K562 (cell line): ENCODE results near the gene ADAMTS2. TPM values are rescaled to one million over a fixed set of nuclear protein-coding genes. Genes with fewer than 3 reads are reported as not detected.

Source experiments
- ATAC-seq: fragments of 200-7000 bp; cut with Tn5 transposase; 3 replicates; pipeline ENCODE4 v1.9.1; 2020; ENCODE audit warnings: moderate library complexity
- BruUV-seq: library from RNA; stranded (reverse); fragments of 400-500 nt; replicated peaks from 2 replicates; lab custom pipeline; 2021; lab: Mats Ljungman, UMichigan
- CTCF ChIA-PET: fragments of 300-600 bp; formaldehyde crosslinking; extraction: SDS; loops from one replicate; lab custom pipeline; 2021; ENCODE audit warnings: low intra/inter-chr PET ratio; lab: Yijun Ruan, JAX
- POLR2A ChIA-PET: fragments of 300-600, 350-650 bp; sonication (Branson Sonifier 250); formaldehyde crosslinking; extraction: SDS; loops from one replicate; lab custom pipeline; 2021; ENCODE audit warnings: antibody characterized with exemption, inconsistent platforms; lab: Yijun Ruan, JAX
- DNase-seq, 4 experiments: peaks; one replicate each; pipeline versions ENCODE4 v3.0.0 to v3.0.0-alpha.2; 2011 to 2018; ENCODE audit warnings: low spot score in 3 of 4, mixed read lengths in 3 of 4; ENCODE audit errors: extremely low read depth in 1 of 4
- FAIRE-seq: peaks from 2 replicates; lab custom pipeline; 2011; peaks lifted over from hg19 to GRCh38; lab: Jason Lieb, UNC
- H2AFZ ChIP-seq: 2 replicates; pipeline ENCODE4 v1.6.0; 2011; ENCODE audit warnings: low read depth, low read length, control low read depth, inconsistent platforms
- H3K27ac ChIP-seq: fragments of 200-600 bp; 3 replicates; pipeline ENCODE4 v1.8.0; 2011; ENCODE audit warnings: low read depth, mild to moderate bottlenecking, control low read depth, inconsistent platforms, low read length, moderate library complexity, mixed read lengths; ENCODE audit errors: extremely low read depth
- H3K27me3 ChIP-seq, 2 experiments: fragments of 300-600 bp in 1 of 2; 2 replicates in 1 of 2; 3 replicates in 1 of 2; pipeline versions ENCODE4 v1.6.0 to v1.8.0; 2011; ENCODE audit warnings: inconsistent platforms in 2 of 2, low read length in 2 of 2, mild to moderate bottlenecking in 1 of 2, mixed read lengths in 1 of 2, moderate library complexity in 1 of 2; ENCODE audit not compliant: control insufficient read depth in 2 of 2, insufficient read depth in 2 of 2
- H3K36me3 ChIP-seq: fragments of 300-600 bp; 3 replicates; pipeline ENCODE4 v1.8.0; 2011; ENCODE audit warnings: mild to moderate bottlenecking, low read length, inconsistent platforms; ENCODE audit not compliant: control insufficient read depth, insufficient read depth
- H3K4me1 ChIP-seq, 2 experiments: fragments of 200-600 bp in 1 of 2; replicated peaks in 1 of 2; 2 replicates in 1 of 2; 3 replicates in 1 of 2; pipeline versions ENCODE4 v1.5.1 to v1.8.0; 2011; ENCODE audit warnings: inconsistent platforms in 2 of 2, low read length in 2 of 2, mild to moderate bottlenecking in 1 of 2, mixed read lengths in 1 of 2, moderate library complexity in 1 of 2; ENCODE audit not compliant: control insufficient read depth in 2 of 2, insufficient read depth in 2 of 2
- H3K4me2 ChIP-seq: 2 replicates; pipeline ENCODE4 v1.6.1; 2011; ENCODE audit warnings: low read length, control low read depth, inconsistent platforms, mixed read lengths; ENCODE audit not compliant: insufficient read depth
- H3K4me3 ChIP-seq: fragments of 200-600 bp; sonication (generic), shearing (Covaris generic); 2 replicates; pipeline ENCODE4 v1.5.1; 2016; ENCODE audit warnings: control low read depth, inconsistent platforms
- H3K79me2 ChIP-seq: fragments of 200-600 bp; 3 replicates; pipeline ENCODE4 v1.8.0; 2011; ENCODE audit warnings: low read length, inconsistent platforms; ENCODE audit not compliant: control insufficient read depth, insufficient read depth
- H3K9ac ChIP-seq, 2 experiments: 2 replicates each; pipeline versions ENCODE4 v1.6.0 to v1.6.1; 2011; ENCODE audit warnings: low read depth in 2 of 2, low read length in 2 of 2, control low read depth in 1 of 2, inconsistent platforms in 1 of 2, mild to moderate bottlenecking in 1 of 2, mixed read lengths in 1 of 2; ENCODE audit not compliant: insufficient read depth in 1 of 2
- H3K9me1 ChIP-seq: one replicate; pipeline ENCODE4 v1.6.0; 2011; ENCODE audit warnings: inconsistent platforms, mild to moderate bottlenecking, low read length, moderate library complexity; ENCODE audit not compliant: control insufficient read depth, insufficient read depth
- H3K9me3 ChIP-seq: replicated peaks from 2 replicates; pipeline ENCODE4 v1.5.1; 2011; ENCODE audit warnings: low read depth, low read length, inconsistent platforms; ENCODE audit not compliant: control insufficient read depth, insufficient read depth
- H4K20me1 ChIP-seq: replicated peaks from 2 replicates; pipeline ENCODE4 v1.6.1; 2011; ENCODE audit warnings: low read length, inconsistent platforms, mixed read lengths; ENCODE audit not compliant: control insufficient read depth, insufficient read depth
- CEBPZ ChIP-seq: fragments of 150-350 bp; IDR thresholded peaks from 2 replicates; pipeline ENCODE4 v1.6.1; 2014; ENCODE audit warnings: low read depth, mild to moderate bottlenecking, low read length, borderline replicate concordance
- CHD2 ChIP-seq: IDR thresholded peaks from 2 replicates; pipeline ENCODE4 v1.6.1; 2011; ENCODE audit warnings: low read depth, low read length
- HNRNPK ChIP-seq: fragments of 200-400 bp; formaldehyde crosslinking; IDR thresholded peaks from one replicate; pipeline ENCODE4 v1.6.1; 2018; ENCODE audit warnings: mild to moderate bottlenecking, low read depth, low read length; ENCODE audit not compliant: poor library complexity, severe bottlenecking
- LARP7 ChIP-seq: fragments of 450-650 bp; IDR thresholded peaks from 2 replicates; pipeline ENCODE4 v1.6.1; 2016
- MAFK ChIP-seq: IDR thresholded peaks from 2 replicates; pipeline ENCODE4 v1.6.1; 2011; ENCODE audit warnings: low read length, improper control_type of control experiment
- NR1H2 ChIP-seq: sonication (generic); formaldehyde crosslinking; IDR thresholded peaks from 2 replicates; pipeline ENCODE4 v1.4.0; 2020; ENCODE audit warnings: mild to moderate bottlenecking, missing genetic modification reagents
- NR4A1 ChIP-seq, 2 experiments: fragments of 250-450 bp in 1 of 2; fragments of 450-650 bp in 1 of 2; sonication (Bioruptor Pico) in 1 of 2; IDR thresholded peaks; 2 replicates each; pipeline versions ENCODE4 v1.4.0 to v1.6.1; 2016 to 2020; ENCODE audit warnings: mild to moderate bottlenecking in 2 of 2, missing compliant biosample characterization in 1 of 2, missing genetic modification characterization in 1 of 2, moderate library complexity in 1 of 2
- SNRNP70 ChIP-seq: fragments of 200-400 bp; formaldehyde crosslinking; optimal IDR thresholded peaks from 2 replicates; pipeline ENCODE3; 2017; ENCODE audit warnings: low read depth, low read length
- ZBTB26 ChIP-seq: fragments of 450-650 bp; formaldehyde crosslinking; IDR thresholded peaks from 2 replicates; pipeline ENCODE4 v1.4.0; 2022; ENCODE audit warnings: missing genetic modification characterization
- ZNF23 ChIP-seq: fragments of 250-450 bp; sonication (Bioruptor Pico); IDR thresholded peaks from 2 replicates; pipeline ENCODE4 v1.4.0; 2020; ENCODE audit warnings: mild to moderate bottlenecking
- WGBS: fragments of 100-300 bp; shearing (Covaris generic); methylation state at CpG from one replicate; pipeline ENCODE4 v1.1.6; 2016; ENCODE audit warnings: low coverage, mixed read lengths; ENCODE audit not compliant: insufficient coverage; ENCODE audit errors: missing lambda C conversion rate; 5-methylcytosine and 5-hydroxymethylcytosine counted together
- in situ Hi-C: fragments of 300-500 bp; cut with MboI; formaldehyde crosslinking; loops from 4 replicates; pipeline ENCODE4 v1.15.0; 2018; ENCODE audit warnings: inconsistent platforms, mixed read lengths
- intact Hi-C: fragments of 100-400 bp; cut with micrococcal nuclease; formaldehyde crosslinking; loops from 2 replicates; pipeline ENCODE4 v1.14.2; 2022
- polyA plus RNA-seq, 8 experiments: library from polyadenylated mRNA; depleted of rRNA in 4 of 8; stranded (reverse) in 5 of 8; unstranded in 3 of 8; fragments of >200 nt; fragmentation: Nextera tagmentation in 2 of 8; fragmentation: Illumina TruSeq in 1 of 8; extraction: Ambion mirVana in 2 of 8; extraction: Trizol in 1 of 8; gene quantifications; 2 replicates each; pipeline versions ENCODE4 v1.2.1 to v1.2.3, GENCODE V29; 2011 to 2014; ENCODE audit warnings: inconsistent platforms in 1 of 8, missing spikeins in 1 of 8
- total RNA-seq, 7 experiments: library from RNA; depleted of rRNA in 6 of 7; stranded (reverse); fragments of >200 nt in 6 of 7; fragmentation: Illumina TruSeq in 2 of 7; extraction: Trizol in 2 of 7; gene quantifications; 2 replicates each; pipeline versions ENCODE4 v1.2.1 to v1.2.3, GENCODE V29; 2011 to 2021; ENCODE audit warnings: low replicate concordance in 1 of 7

ADAMTS2 gene
- total and polyA plus RNA-seq, 9 of the 15 experiments (the other 6 are each of a cell fraction or from before 2014, with no cell fraction given) = not detected

GRCh38 chr5:179371121-179371510 lies 25.9 kb upstream of the ADAMTS2 start:
- intact Hi-C loops (no loop called here), in situ Hi-C loops (no loop called here)
- no peak overlapping the region for H3K9ac ChIP-seq
- H3K4me2 ChIP-seq = no peak overlapping the region
- no peaks in the 10 kb centered on the region for H3K9me3 ChIP-seq
- H3K27me3 ChIP-seq = peaks cover 26 to 90% of the 10 kb centered on the region in 2 experiments; a peak in 4 of 5 replicates
- H3K4me3 ChIP-seq = no peak overlapping the region
- FAIRE-seq (no peak), ATAC-seq (no peak), DNase-seq (no peak)
- H3K4me1 ChIP-seq = no peaks in the 10 kb centered on the region; a peak in 1 of 5 replicates
- 0% methylated on average over 5 of the region's 5 CpGs for WGBS
- no peaks in the 10 kb centered on the region for H3K79me2 ChIP-seq
- no TSS peak for BruUV-seq
- CTCF ChIA-PET = no interaction called here
- no peak for TF ChIP-seq NR4A1 (CRISPR knock-in tag; IDR thresholded peaks at IDR 0.05)
- TF ChIP-seq NR4A1 (tag; IDR thresholded peaks at IDR 0.05) = no peak
- no peak for TF ChIP-seq HNRNPK
- no peak for TF ChIP-seq ZNF23
- TF ChIP-seq NR1H2 (CRISPR knock-in tag) = no peak
- no peak for TF ChIP-seq LARP7
- no peak for TF ChIP-seq CEBPZ
- no peak for TF ChIP-seq SNRNP70
- no peak for TF ChIP-seq ZBTB26 (CRISPR knock-in tag)
- TF ChIP-seq CHD2 = no peak
- no peak for TF ChIP-seq MAFK
- POLR2A ChIA-PET = no interaction called here
- no peaks in the 10 kb centered on the region for H3K36me3 ChIP-seq
- H3K27ac ChIP-seq = no peak overlapping the region
- no peaks in the 10 kb centered on the region for H3K9me1 ChIP-seq
- H4K20me1 ChIP-seq = peaks cover 3% of the 10 kb centered on the region; the same call in 1 of the 2 replicates
- H2AFZ ChIP-seq = no peak overlapping the region
